Adrenal gland (tissue), 12 donors: Measurements from ENCODE around the gene PLAC1. TPM values are rescaled to one million over a fixed set of nuclear protein-coding genes. Genes with fewer than 3 reads are reported as not detected.

Experiments
- DNase-seq, 7 donors: peaks; one replicate each; pipeline ENCODE4 v3.0.0-alpha.2; 2019 to 2020
- H3K27ac ChIP-seq, 5 donors: fragments of 200-600 bp; sonication (generic) in 4 of 5; 1 replicate in 3 of 5; 2 replicates in 2 of 5; pipeline versions ENCODE4 v1.5.1 to v1.8.0; 2016 to 2020; ENCODE audit warnings: mild to moderate bottlenecking in 1 of 5
- H3K27me3 ChIP-seq: fragments of 200-600 bp; 2 replicates; pipeline ENCODE4 v1.8.0; 2021
- H3K36me3 ChIP-seq, 2 donors: fragments of 200-600 bp; replicated peaks in 1 of 2; 1 replicate in 1 of 2; 2 replicates in 1 of 2; pipeline versions ENCODE4 v1.5.1 to v1.8.0; 2018 to 2022
- H3K4me1 ChIP-seq, 2 donors: fragments of 200-600 bp; replicated peaks in 1 of 2; 1 replicate in 1 of 2; 2 replicates in 1 of 2; pipeline versions ENCODE4 v1.5.1 to v1.8.0; 2018 to 2021
- H3K4me3 ChIP-seq, 4 donors: fragments of 200-600 bp; sonication (generic) in 3 of 4; one replicate each; pipeline ENCODE4 v1.5.1; 2016 to 2018
- H3K9me3 ChIP-seq, 3 donors: fragments of 200-600 bp; sonication (generic) in 1 of 3; replicated peaks in 1 of 3; 1 replicate in 2 of 3; 2 replicates in 1 of 3; pipeline versions ENCODE4 v1.5.1 to v1.8.0; 2016 to 2021
- CTCF ChIP-seq, 6 experiments: fragments of 450-650 bp in 4 of 6; fragments of 200-600 bp in 2 of 6; sonication (generic) in 1 of 6; IDR thresholded peaks; 1 replicate in 5 of 6; 2 replicates in 1 of 6; pipeline versions ENCODE4 v1.5.1 to v1.8.0; 2016 to 2021; ENCODE audit warnings: antibody characterized with exemption in 6 of 6, mild to moderate bottlenecking in 2 of 6, moderate library complexity in 1 of 6
- POLR2A ChIP-seq, 2 donors: fragments of 450-650 bp; IDR thresholded peaks; one replicate each; pipeline ENCODE4 v1.6.1; 2017; ENCODE audit warnings: antibody characterized with exemption in 2 of 2, mild to moderate bottlenecking in 2 of 2, moderate library complexity in 1 of 2
- WGBS, 4 donors: extraction: QIAGEN DNeasy Blood & Tissue Kit in 2 of 4; methylation state at CpG; one replicate each; pipeline versions ENCODE4 v1.1.5 to v1.1.7; 2013 to 2017; 5-methylcytosine and 5-hydroxymethylcytosine counted together
- intact Hi-C, 2 donors: fragments of 100-400 bp; cut with DNase I; formaldehyde crosslinking; loops; one replicate each; pipeline versions ENCODE4 v1.14.1 to v1.15.0; 2022 to 2023
- polyA plus RNA-seq, 3 donors: library from polyadenylated mRNA; stranded (reverse); fragments of 200-250 nt in 2 of 3; fragments of 350-450 nt in 1 of 3; fragmentation: Illumina TruSeq in 1 of 3; extraction: RNeasy Lipid Tissue Mini Kit (QIAGEN cat#74804) in 1 of 3; gene quantifications; one replicate each; pipeline ENCODE4 v1.2.3, GENCODE V29; 2013 to 2014
- total RNA-seq, 9 donors: library from RNA; depleted of rRNA in 4 of 9; stranded (reverse); fragments of >200 nt in 4 of 9; fragments of 120-200 nt in 1 of 9; fragmentation: NEBNext Ultra II Directional in 1 of 9; extraction: Animal tissue kit (Norgen Biotek cat#: 25700) in 1 of 9; gene quantifications; one replicate each; pipeline versions ENCODE4 v1.1.0 to v1.2.4, GENCODE V29; 2013 to 2023
- donor health status: healthy with polysubstance abuse.
- donor health status: Bipolar disorder and iron deficiency.
- donor health status: DM: yes; HTN: yes; CAD: no.
- donor health status: DM: no; HTN: no; CAD: no.
- donor health status: DM: no; HTN: no; CAD: no.
- donor health status: DM: yes; HTN: yes; CAD: no.

PLAC1 gene
- total and polyA plus RNA-seq, 12 donors: 58.0 TPM; not detected in 11

GRCh38 chrX:134588806-134589205, 69.5 kb downstream of the PLAC1 start:
- TF ChIP-seq CTCF (IDR thresholded peaks at IDR 0.05) (no peak), POLR2A (IDR thresholded peaks at IDR 0.05) (no peak)
- H3K4me1 ChIP-seq: no peaks in the 10 kb centered on the region
- H3K9me3 ChIP-seq: no peaks in the 10 kb centered on the region
- no peak for DNase-seq
- intact Hi-C loops: no loop called here
- no peaks in the 10 kb centered on the region for H3K36me3 ChIP-seq
- WGBS, 4 donors: 77 to 91% (median 82%) methylated on average over 3 of the region's 3 CpGs
- no peak overlapping the region for H3K4me3 ChIP-seq
- H3K27ac ChIP-seq: no peak overlapping the region
- H3K27me3 ChIP-seq: peaks cover 9% of the 10 kb centered on the region

GRCh38 chrX:134580907-134581306, 77.4 kb downstream of the PLAC1 start:
- intact Hi-C loops: no loop called here
- no peak for TF ChIP-seq POLR2A (IDR thresholded peaks at IDR 0.05)
- no peak for TF ChIP-seq CTCF (IDR thresholded peaks at IDR 0.05)
- no peaks in the 10 kb centered on the region for H3K27me3 ChIP-seq
- H3K4me1 ChIP-seq: no peaks in the 10 kb centered on the region
- H3K36me3 ChIP-seq: no peaks in the 10 kb centered on the region
- H3K4me3 ChIP-seq: no peak overlapping the region
- H3K9me3 ChIP-seq: no peaks in the 10 kb centered on the region
- WGBS, 4 donors: 80 to 93% (median 88%) methylated on average over 1 of the region's 1 CpG
- H3K27ac ChIP-seq: no peak overlapping the region
- no peak for DNase-seq

GRCh38 chrX:134573683-134574035, 84.6 kb downstream of the PLAC1 start:
- no peak overlapping the region for H3K27ac ChIP-seq
- no peak for DNase-seq
- intact Hi-C loops: no loop called here
- WGBS, 4 donors: 65 to 97% (median 87%) methylated on average over 3 to 5 of the region's 5 CpGs
- H3K4me3 ChIP-seq: no peak overlapping the region
- peaks cover 5% of the 10 kb centered on the region for H3K27me3 ChIP-seq
- no peak for TF ChIP-seq POLR2A (IDR thresholded peaks at IDR 0.05)
- no peak for TF ChIP-seq CTCF (IDR thresholded peaks at IDR 0.05)
- no peaks in the 10 kb centered on the region for H3K36me3 ChIP-seq
- no peaks in the 10 kb centered on the region for H3K9me3 ChIP-seq
- H3K4me1 ChIP-seq: no peaks in the 10 kb centered on the region

- Histone ChIP-seq H3K9me3 (no peaks in the 10 kb centered on the region), H3K27me3 (peaks cover 5% of the 10 kb centered on the region), H3K4me3 (no peak overlapping the region), H3K27ac (no peak overlapping the region), H3K36me3 (no peaks in the 10 kb centered on the region), H3K4me1 (no peaks in the 10 kb centered on the region)
- 58 to 75% (median 68%) methylated on average over 5 of the region's 5 CpGs for WGBS, 4 donors
- intact Hi-C loops: no loop called here
- TF ChIP-seq POLR2A (IDR thresholded peaks at IDR 0.05): no peak
- no peak for TF ChIP-seq CTCF (IDR thresholded peaks at IDR 0.05)
- no peak for DNase-seq
Observed at GRCh38 chrX:134572816-134573682, 85.2 kb downstream of the PLAC1 start.
